Measurements from ENCODE around the gene CDK19.

GRCh38 chr6:110831405-110831804, 16.1 kb upstream of the CDK19 start:
- TF ChIP-seq, protein P1, sequence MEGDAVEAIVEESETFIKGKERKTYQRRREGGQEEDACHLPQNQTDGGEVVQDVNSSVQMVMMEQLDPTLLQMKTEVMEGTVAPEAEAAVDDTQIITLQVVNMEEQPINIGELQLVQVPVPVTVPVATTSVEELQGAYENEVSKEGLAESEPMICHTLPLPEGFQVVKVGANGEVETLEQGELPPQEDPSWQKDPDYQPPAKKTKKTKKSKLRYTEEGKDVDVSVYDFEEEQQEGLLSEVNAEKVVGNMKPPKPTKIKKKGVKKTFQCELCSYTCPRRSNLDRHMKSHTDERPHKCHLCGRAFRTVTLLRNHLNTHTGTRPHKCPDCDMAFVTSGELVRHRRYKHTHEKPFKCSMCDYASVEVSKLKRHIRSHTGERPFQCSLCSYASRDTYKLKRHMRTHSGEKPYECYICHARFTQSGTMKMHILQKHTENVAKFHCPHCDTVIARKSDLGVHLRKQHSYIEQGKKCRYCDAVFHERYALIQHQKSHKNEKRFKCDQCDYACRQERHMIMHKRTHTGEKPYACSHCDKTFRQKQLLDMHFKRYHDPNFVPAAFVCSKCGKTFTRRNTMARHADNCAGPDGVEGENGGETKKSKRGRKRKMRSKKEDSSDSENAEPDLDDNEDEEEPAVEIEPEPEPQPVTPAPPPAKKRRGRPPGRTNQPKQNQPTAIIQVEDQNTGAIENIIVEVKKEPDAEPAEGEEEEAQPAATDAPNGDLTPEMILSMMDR (IDR thresholded peaks at IDR 0.05): no peak
- no peak for TF ChIP-seq POLR2A (IDR thresholded peaks at IDR 0.05)

Measured in testis (tissue), 2 donors.